ENCODE measurements around the gene MIOS.
"Not testable (repeated sequence)": the region's sequence is repeated elsewhere in the genome, so short reads cannot be mapped to it uniquely, and the experiment has no call there.

Gene MIOS

DNA sequence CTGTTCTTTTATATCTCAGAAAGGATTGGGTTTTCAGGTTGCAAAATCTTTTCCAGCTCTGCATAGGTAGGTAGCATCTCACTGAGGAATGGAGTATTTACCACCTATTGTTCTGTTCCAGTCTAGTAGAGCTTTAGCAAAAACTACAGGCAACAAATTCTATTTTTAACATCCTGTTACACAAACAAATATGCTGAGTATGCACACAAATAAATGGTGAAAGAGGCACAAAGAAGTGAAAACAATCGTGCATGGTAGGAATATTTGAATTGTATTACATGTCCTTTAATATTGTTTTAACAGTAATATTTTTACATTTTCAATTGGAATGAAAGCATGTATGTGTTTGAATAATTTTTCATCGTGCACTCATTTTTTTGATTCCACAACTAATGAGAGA lies 14.5 kb upstream of the MIOS start:
- no peaks in the 10 kb centered on the region for H4K20me1 ChIP-seq
- H3K4me3 ChIP-seq = no peak overlapping the region
- no peaks in the 10 kb centered on the region for H3K36me3 ChIP-seq
- H3K27me3 ChIP-seq = no peaks in the 10 kb centered on the region
- no peak overlapping the region for H3K9ac ChIP-seq
- H3K4me1 ChIP-seq = peaks cover 0 to 6% (median 2%) of the 10 kb centered on the region in 10 experiments; a peak in 4 of 20 replicates
- TF ChIP-seq Cebpa-rat (IDR thresholded peaks at IDR 0.05) = no peak
- H3K4me2 ChIP-seq = peak overlapping the region in 2 of 11 experiments; percentile 8 to 12; a peak in 2 of 22 replicates
- no peak overlapping the region for H3K27ac ChIP-seq
- H3K9me3 ChIP-seq (replicated peaks in 1 of 11) = peaks cover 0 to 10% (median 6%) of the 10 kb centered on the region in 11 experiments; a peak in 11 of 22 replicates

- Histone ChIP-seq H3K36me3 (no peaks in the 10 kb centered on the region), H3K9me3 (replicated peaks in 1 of 11) (peaks cover 10 to 21% (median 17%) of the 10 kb centered on the region in 11 experiments), H3K4me1 (peaks cover 0 to 6% (median 2%) of the 10 kb centered on the region in 10 experiments; a peak in 4 of 20 replicates), H3K4me2 (no peak overlapping the region), H3K27me3 (no peaks in the 10 kb centered on the region), H4K20me1 (no peaks in the 10 kb centered on the region), H3K4me3 (no peak overlapping the region), H3K9ac (no peak overlapping the region), H3K27ac (no peak overlapping the region)
- TF ChIP-seq Cebpa-rat (IDR thresholded peaks at IDR 0.05) = no peak
These were observed 13.3 kb upstream of the MIOS start for GRCh38 chr7:7553386-7553785.

- Histone ChIP-seq H4K20me1 (no peaks in the 10 kb centered on the region), H3K4me1 (peaks cover 0 to 6% (median 2%) of the 10 kb centered on the region in 10 experiments; a peak in 4 of 20 replicates), H3K36me3 (no peaks in the 10 kb centered on the region), H3K27ac (no peak overlapping the region), H3K9ac (no peak overlapping the region), H3K4me3 (no peak overlapping the region), H3K9me3 (replicated peaks in 1 of 11) (peaks cover 16 to 27% (median 23%) of the 10 kb centered on the region in 11 experiments), H3K4me2 (no peak overlapping the region), H3K27me3 (no peaks in the 10 kb centered on the region)
- no peak for TF ChIP-seq Cebpa-rat (IDR thresholded peaks at IDR 0.05)
These were observed 12.7 kb upstream of the MIOS start for GRCh38 chr7:7554021-7554432.

DNA sequence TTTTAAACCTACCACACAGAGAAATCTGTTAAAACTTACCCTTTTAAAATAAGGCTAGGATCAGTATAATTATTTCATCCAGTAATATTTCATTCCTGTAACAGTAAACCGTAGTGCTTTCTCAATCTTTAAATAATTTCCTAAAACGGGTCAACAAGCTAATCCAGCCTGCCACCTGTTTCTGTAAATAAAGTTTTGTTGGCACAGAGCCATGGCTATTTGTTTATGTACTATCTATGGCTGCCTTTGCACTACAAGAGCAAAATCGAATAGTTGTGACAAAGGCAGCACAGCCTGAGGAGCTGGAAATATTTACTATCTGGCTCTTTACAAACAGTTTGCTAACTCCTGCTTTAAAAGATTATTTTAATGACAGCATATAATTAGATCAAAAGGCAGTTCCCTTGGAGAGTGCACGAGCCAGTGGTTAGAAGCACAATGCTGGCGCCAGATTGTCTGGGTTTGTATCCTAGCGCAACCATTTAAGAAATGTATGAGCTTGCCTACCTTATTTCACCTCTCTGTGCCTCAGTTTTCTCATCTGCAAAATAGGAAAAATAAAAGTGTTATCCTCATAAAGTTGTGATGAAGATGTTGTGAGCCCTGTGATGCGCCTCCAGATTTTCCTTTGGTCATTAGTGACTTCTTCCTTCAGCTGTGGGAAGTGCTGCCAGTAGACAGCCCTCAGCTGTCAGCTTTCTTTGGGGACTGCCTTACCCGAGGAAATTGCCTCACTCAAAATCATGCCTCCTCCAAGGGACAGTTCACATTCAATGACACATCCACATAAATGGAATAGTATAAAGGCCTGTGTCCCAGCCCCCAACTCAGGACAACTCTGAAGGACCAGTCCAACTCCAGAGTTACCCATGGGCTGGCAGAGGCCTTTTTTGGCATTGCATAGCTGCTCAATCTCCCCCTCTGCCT lies 11.8 kb upstream of the MIOS start:
- Histone ChIP-seq H3K4me3 (no peak overlapping the region), H3K9me3 (replicated peaks in 1 of 11) (peaks cover 18 to 35% (median 27%) of the 10 kb centered on the region in 11 experiments), H3K27ac (no peak overlapping the region), H4K20me1 (no peaks in the 10 kb centered on the region), H3K4me1 (peaks cover 0 to 6% (median 2%) of the 10 kb centered on the region in 10 experiments; a peak in 4 of 20 replicates), H3K9ac (no peak overlapping the region), H3K36me3 (no peaks in the 10 kb centered on the region), H3K27me3 (no peaks in the 10 kb centered on the region), H3K4me2 (peak overlapping the region in 1 of 11 experiments; percentile 21; a peak in 2 of 22 replicates)
- no peak for TF ChIP-seq Cebpa-rat (IDR thresholded peaks at IDR 0.05)

DNA sequence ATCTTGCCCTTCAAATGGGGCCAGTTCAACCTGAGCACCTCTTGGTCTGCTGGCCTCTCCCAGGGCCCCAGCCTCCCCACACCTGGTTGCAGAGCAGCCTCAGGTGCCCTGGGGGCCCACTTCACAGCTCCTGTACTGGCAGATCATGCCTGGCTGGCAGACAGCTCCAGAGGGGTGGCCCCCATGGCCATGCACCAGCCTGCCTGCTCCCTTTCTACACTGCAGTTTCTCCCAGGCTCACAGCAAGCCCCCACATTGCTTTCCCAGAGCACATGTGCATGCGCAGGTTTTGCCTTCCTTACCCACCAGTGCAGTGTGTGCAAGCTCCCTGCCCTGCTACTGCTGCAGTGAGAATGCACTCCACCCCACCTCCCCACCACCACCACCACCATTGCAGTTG lies 9.8 kb upstream of the MIOS start:
- Histone ChIP-seq H3K9me3 (replicated peaks in 1 of 11) (peaks cover 18 to 38% (median 27%) of the 10 kb centered on the region in 11 experiments), H3K4me1 (peaks cover 0 to 6% (median 2%) of the 10 kb centered on the region in 10 experiments; a peak in 4 of 20 replicates), H4K20me1 (no peaks in the 10 kb centered on the region), H3K4me2 (no peak overlapping the region), H3K36me3 (no peaks in the 10 kb centered on the region), H3K27me3 (no peaks in the 10 kb centered on the region), H3K27ac (no peak overlapping the region), H3K4me3 (no peak overlapping the region), H3K9ac (no peak overlapping the region)
- TF ChIP-seq Cebpa-rat (IDR thresholded peaks at IDR 0.05) = no peak

DNA sequence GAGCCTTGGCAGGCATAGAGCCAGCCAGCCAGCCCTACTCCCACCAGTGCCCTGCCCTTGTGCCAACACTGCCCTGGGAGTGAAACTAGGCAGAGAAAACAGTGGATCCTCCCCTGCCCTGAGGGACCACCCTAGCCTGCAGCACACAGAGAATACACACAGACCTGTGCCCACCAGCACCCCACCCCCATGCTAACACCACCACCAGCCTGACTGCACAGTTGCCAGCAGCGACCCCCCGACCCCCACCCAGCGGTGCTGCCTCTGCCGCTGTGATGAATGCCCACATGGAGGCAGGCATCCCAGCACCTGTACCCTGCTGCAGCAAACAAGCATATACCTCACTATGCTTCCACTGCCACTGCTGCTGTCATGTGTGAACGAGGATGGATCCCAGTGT lies 9.4 kb upstream of the MIOS start:
- TF ChIP-seq Cebpa-rat (IDR thresholded peaks at IDR 0.05) = no peak
- H3K27me3 ChIP-seq = no peaks in the 10 kb centered on the region

GRCh38 chr7:7561591-7561990 lies 5.1 kb upstream of the MIOS start:
- H3K27ac ChIP-seq, H3K9ac ChIP-seq, H3K4me3 ChIP-seq, H4K20me1 ChIP-seq, H3K27me3 ChIP-seq, H3K36me3 ChIP-seq, H3K4me2 ChIP-seq: not testable (repeated sequence)
- peaks cover 0 to 35% (median 2%) of the 10 kb centered on the region in 10 experiments; a peak in 8 of 20 replicates for H3K4me1 ChIP-seq
- peaks cover 18 to 38% (median 26%) of the 10 kb centered on the region in 11 experiments for H3K9me3 ChIP-seq (replicated peaks in 1 of 11)

More for the DNA sequence above, 9.4 kb upstream of the MIOS start:
- Histone ChIP-seq H3K36me3 (no peaks in the 10 kb centered on the region), H3K4me3 (no peak overlapping the region), H4K20me1 (no peaks in the 10 kb centered on the region), H3K4me1 (peaks cover 0 to 6% (median under 1%) of the 10 kb centered on the region in 10 experiments; a peak in 4 of 20 replicates), H3K9me3 (replicated peaks in 1 of 11) (peaks cover 18 to 38% (median 27%) of the 10 kb centered on the region in 11 experiments), H3K27ac (no peak overlapping the region), H3K9ac (no peak overlapping the region), H3K4me2 (no peak overlapping the region)

DNA sequence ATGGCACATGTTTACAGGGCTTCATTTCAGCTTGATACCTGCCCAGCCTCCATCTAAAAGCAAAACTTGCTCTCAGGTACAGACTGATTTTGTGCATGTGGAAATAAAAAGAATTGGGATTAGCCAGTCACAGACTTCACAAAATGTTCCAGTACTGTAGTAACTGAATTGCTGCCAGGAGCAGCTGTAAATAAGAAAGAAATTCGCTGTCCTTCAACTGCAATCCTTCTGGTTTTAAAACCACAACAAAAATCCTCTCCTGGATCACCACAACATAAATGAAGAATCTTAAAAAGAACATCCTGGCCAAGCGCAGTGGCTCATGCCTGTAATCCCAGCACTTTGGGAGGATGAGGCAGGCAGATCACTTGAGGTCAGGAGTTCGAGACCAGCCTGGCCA lies 3.9 kb upstream of the MIOS start:
- no peak overlapping the region for H3K27ac ChIP-seq
- no peak overlapping the region for H3K4me3 ChIP-seq
- no peak overlapping the region for H3K9ac ChIP-seq
- peaks cover 10 to 27% (median 21%) of the 10 kb centered on the region in 11 experiments for H3K9me3 ChIP-seq (replicated peaks in 1 of 11)
- no peaks in the 10 kb centered on the region for H4K20me1 ChIP-seq
- H3K4me2 ChIP-seq = no peak overlapping the region
- peaks cover 0 to 35% (median 5%) of the 10 kb centered on the region in 10 experiments; a peak in 16 of 20 replicates for H3K4me1 ChIP-seq
- no peaks in the 10 kb centered on the region for H3K27me3 ChIP-seq
- no peak for TF ChIP-seq Cebpa-rat (IDR thresholded peaks at IDR 0.05)
- H3K36me3 ChIP-seq = no peaks in the 10 kb centered on the region

GRCh38 chr7:7563269-7563668 lies 3.4 kb upstream of the MIOS start:
- H3K4me1 ChIP-seq = peaks cover 5 to 39% (median 10%) of the 10 kb centered on the region in 10 experiments
- H3K27ac ChIP-seq = no peak overlapping the region
- no peak for TF ChIP-seq Cebpa-rat (IDR thresholded peaks at IDR 0.05)
- no peak overlapping the region for H3K4me3 ChIP-seq
- no peaks in the 10 kb centered on the region for H3K36me3 ChIP-seq
- H3K4me2 ChIP-seq = peak overlapping the region in 2 of 11 experiments; percentile 97 to 98; a peak in 3 of 22 replicates
- H3K9me3 ChIP-seq (replicated peaks in 1 of 11) = peaks cover 4 to 22% (median 16%) of the 10 kb centered on the region in 11 experiments; a peak in 20 of 22 replicates
- H3K27me3 ChIP-seq = no peaks in the 10 kb centered on the region
- H4K20me1 ChIP-seq = no peaks in the 10 kb centered on the region; a peak in 1 of 22 replicates
- no peak overlapping the region for H3K9ac ChIP-seq
